22Rv1 (cell line): ENCODE measurements around the gene TIMM8B.

Source experiments
- H3K27ac ChIP-seq: fragments of 450-650 bp; 2 replicates; pipeline ENCODE4 v1.5.1; 2017
- ZFX ChIP-seq: fragments of 450-650 bp; IDR thresholded peaks from 2 replicates; pipeline ENCODE4 v1.6.1; 2017; ENCODE audit warnings: antibody characterized with exemption, borderline replicate concordance
- TF ChIP-seq, protein P1 (sequence below): fragments of 450-650 bp; IDR thresholded peaks from 2 replicates; pipeline ENCODE4 v1.5.1; 2017; ENCODE audit warnings: mild to moderate bottlenecking

Gene TIMM8B

DNA sequence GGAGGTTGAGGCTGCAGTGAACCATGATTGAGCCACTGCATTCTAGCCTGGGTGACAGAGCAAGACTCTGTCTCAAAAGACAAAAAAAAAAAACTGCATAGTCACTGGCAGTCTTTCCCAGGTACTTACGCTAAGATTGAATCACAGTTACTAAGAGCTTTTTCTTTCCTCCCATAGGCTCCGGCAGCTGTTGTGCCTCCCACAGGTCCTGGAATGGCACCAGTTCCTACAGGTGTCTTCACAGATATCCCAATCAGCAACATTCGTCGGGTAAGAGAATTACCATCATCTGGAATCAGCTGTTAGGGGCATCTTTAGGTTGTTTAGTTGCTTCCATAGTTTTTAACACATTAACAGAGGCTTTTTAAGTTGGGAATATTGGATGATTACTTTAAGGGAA lies 41.6 kb downstream of the TIMM8B start:
- H3K27ac ChIP-seq = no peak overlapping the region
- TF ChIP-seq, protein P1, sequence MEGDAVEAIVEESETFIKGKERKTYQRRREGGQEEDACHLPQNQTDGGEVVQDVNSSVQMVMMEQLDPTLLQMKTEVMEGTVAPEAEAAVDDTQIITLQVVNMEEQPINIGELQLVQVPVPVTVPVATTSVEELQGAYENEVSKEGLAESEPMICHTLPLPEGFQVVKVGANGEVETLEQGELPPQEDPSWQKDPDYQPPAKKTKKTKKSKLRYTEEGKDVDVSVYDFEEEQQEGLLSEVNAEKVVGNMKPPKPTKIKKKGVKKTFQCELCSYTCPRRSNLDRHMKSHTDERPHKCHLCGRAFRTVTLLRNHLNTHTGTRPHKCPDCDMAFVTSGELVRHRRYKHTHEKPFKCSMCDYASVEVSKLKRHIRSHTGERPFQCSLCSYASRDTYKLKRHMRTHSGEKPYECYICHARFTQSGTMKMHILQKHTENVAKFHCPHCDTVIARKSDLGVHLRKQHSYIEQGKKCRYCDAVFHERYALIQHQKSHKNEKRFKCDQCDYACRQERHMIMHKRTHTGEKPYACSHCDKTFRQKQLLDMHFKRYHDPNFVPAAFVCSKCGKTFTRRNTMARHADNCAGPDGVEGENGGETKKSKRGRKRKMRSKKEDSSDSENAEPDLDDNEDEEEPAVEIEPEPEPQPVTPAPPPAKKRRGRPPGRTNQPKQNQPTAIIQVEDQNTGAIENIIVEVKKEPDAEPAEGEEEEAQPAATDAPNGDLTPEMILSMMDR = no peak
- no peak for TF ChIP-seq ZFX

DNA sequence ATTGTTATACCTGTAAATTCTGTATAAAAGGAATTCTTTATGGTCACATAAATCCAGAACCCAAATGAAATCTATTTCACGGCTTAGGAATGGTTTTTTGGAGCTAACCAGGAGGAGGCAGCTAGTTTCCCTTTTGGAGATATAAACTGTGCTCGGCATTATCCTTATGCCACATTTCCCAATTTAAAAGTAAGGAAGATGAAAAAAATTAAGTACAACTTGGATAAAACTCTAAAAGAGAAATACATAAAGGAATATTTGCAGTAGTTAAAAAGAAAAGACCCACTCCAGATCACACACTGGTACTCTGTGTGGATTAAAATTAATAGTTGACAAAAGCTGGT lies 43.6 kb downstream of the TIMM8B start:
- no peak overlapping the region for H3K27ac ChIP-seq
- TF ChIP-seq, protein P1 = no peak
- TF ChIP-seq ZFX = no peak

DNA sequence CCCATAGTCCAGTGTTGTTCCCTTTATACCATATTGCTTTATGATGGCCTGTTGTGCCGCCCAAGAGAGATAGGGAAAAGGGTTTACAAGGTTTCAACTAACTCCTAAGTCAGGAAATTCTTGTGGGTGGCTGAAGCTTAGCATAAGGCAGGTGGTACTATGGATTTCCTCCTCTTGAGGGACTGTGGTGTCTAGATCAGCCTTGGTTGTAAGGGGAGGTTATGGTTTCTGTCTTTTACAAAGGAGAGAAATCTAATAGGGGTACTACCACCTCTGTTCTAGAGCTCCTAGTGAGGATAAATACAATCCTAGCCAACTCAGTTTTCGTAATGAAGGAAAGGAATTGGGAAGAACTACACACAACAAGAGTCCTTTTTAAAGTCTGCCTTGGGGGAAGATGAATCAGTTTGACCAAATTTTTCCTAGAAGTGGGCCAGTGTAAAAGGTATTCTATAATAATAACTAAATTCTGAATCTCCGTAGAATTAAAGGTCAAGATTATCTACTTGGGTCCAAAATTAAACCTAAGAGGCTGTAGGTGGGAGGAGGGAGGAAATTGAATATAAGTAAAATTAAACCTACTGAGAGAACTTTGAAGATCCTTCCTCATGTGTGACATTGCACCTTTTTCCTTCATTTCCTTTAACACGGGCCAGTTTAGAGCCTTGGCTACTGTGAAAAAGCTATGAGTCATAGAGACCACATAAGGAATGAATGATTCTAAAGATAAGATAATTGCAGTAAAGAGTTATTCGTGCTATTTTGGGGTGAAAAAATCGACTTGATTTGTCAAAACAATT lies 44.2 kb downstream of the TIMM8B start:
- TF ChIP-seq ZFX = no peak
- TF ChIP-seq, protein P1 = no peak

DNA sequence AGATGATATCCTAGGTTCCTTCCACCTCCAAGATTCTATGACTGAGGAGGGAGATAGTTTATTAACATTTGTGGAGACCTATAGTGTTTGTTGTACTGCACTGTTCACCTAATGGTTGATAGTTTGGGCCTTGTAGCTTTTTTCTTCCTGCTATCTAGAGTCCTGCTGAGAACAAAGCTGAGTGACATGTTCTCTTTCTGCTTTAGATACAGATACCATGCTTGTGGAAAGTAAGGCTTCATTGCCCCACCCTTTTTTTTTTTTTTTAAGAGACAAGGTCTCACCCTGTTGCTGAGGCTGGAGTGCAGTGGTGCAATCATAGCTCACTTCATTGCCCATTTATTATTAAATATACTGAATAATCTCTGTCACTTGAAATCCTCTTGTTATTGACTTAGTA lies 49.0 kb downstream of the TIMM8B start:
- H3K27ac ChIP-seq = no peak overlapping the region
- no peak for TF ChIP-seq ZFX
- TF ChIP-seq, protein P1 = no peak

More for the DNA sequence above, 44.2 kb downstream of the TIMM8B start:
- no peak overlapping the region for H3K27ac ChIP-seq
